Measurements from ENCODE around the gene IGFL1.
"Not testable (repeated sequence)": the region's sequence is repeated elsewhere in the genome, so short reads cannot be mapped to it uniquely, and the experiment has no call there.

Gene IGFL1

GRCh38 chr19:46184775-46185710, 44.5 kb upstream of the IGFL1 start:
- H3K14ac ChIP-seq (ENCODE audit: low read length); H3K4ac ChIP-seq (ENCODE audit: low read length); H3K4me1 ChIP-seq (ENCODE audit: control insufficient read depth in 2 of 2, insufficient read depth in 1 of 2, low read depth in 1 of 2, low read length in 2 of 2); H3K4me2 ChIP-seq (ENCODE audit: insufficient read depth, low read length, poor library complexity, severe bottlenecking); H2BK15ac ChIP-seq (ENCODE audit: low read length); H2AFZ ChIP-seq (ENCODE audit: low read length); H3K9ac ChIP-seq (ENCODE audit: low read depth, low read length, poor library complexity); H3K4me3 ChIP-seq (ENCODE audit: low read length in 2 of 2); H3K36me3 ChIP-seq (replicated peaks in 1 of 2; ENCODE audit: control insufficient read depth in 2 of 2, insufficient read depth in 2 of 2, low read length in 2 of 2); H3K9me3 ChIP-seq (replicated peaks in 1 of 2; ENCODE audit: control insufficient read depth in 2 of 2, insufficient read depth in 1 of 2, low read depth in 1 of 2, low read length in 2 of 2); H2BK120ac ChIP-seq (ENCODE audit: low read depth, low read length); H4K91ac ChIP-seq (ENCODE audit: low read depth, low read length, poor library complexity); H3K18ac ChIP-seq (ENCODE audit: low read length); H3K23ac ChIP-seq (ENCODE audit: low read depth, low read length, poor library complexity); H3K79me1 ChIP-seq (ENCODE audit: low read depth, low read length); H3K27ac ChIP-seq (replicated peaks; ENCODE audit: low read length); H2BK12ac ChIP-seq (ENCODE audit: low read length); H2BK5ac ChIP-seq (ENCODE audit: low read length); DNase-seq (ENCODE audit: low spot score); H4K8ac ChIP-seq (ENCODE audit: low read depth, low read length): not testable (repeated sequence)
- Histone ChIP-seq H3K27me3 (ENCODE audit: control insufficient read depth in 3 of 3, insufficient read depth in 3 of 3, low read depth in 1 of 3, low read length in 3 of 3) (peaks cover 0 to 18% (median 0%) of the 10 kb centered on the region in 3 experiments), H2AK5ac (ENCODE audit: low read depth, low read length) (peak overlapping the region; percentile 47)
- WGBS, 2 donors (ENCODE audit: extremely low coverage in 2 of 2, insufficient read length in 2 of 2, insufficient replicate concordance in 1 of 2): no CpG with 5 or more reads among the region's 6 CpGs

- H3K18ac ChIP-seq (ENCODE audit: low read length): peak overlapping the region; percentile 72
- no peak overlapping the region for H2BK120ac ChIP-seq (ENCODE audit: low read depth, low read length)
Observed at GRCh38 chr19:46186101-46186716, 43.3 kb upstream of the IGFL1 start.

GRCh38 chr19:46186717-46187101, 42.8 kb upstream of the IGFL1 start:
- H3K27ac ChIP-seq (replicated peaks; ENCODE audit: low read length): no peak overlapping the region
- H2BK12ac ChIP-seq (ENCODE audit: low read length): no peak overlapping the region
- WGBS, 2 donors (ENCODE audit: extremely low coverage in 2 of 2, insufficient read length in 2 of 2, insufficient replicate concordance in 1 of 2): no CpG with 5 or more reads among the region's 5 CpGs
- peak overlapping the region; percentile 55 for H2AFZ ChIP-seq (ENCODE audit: low read length)
- H2BK15ac ChIP-seq (ENCODE audit: low read length): no peak overlapping the region
- H4K8ac ChIP-seq (ENCODE audit: low read depth, low read length): no peak overlapping the region
- no peak overlapping the region for H3K9ac ChIP-seq (ENCODE audit: low read depth, low read length, poor library complexity)
- no peak overlapping the region for H3K4me2 ChIP-seq (ENCODE audit: insufficient read depth, low read length, poor library complexity, severe bottlenecking)
- peaks cover 0 to 33% (median 0%) of the 10 kb centered on the region in 3 experiments for H3K27me3 ChIP-seq (ENCODE audit: control insufficient read depth in 3 of 3, insufficient read depth in 3 of 3, low read depth in 1 of 3, low read length in 3 of 3)
- H3K9me3 ChIP-seq (replicated peaks in 1 of 2; ENCODE audit: control insufficient read depth in 2 of 2, insufficient read depth in 1 of 2, low read depth in 1 of 2, low read length in 2 of 2): no peaks in the 10 kb centered on the region
- no peaks in the 10 kb centered on the region for H3K79me1 ChIP-seq (ENCODE audit: low read depth, low read length)
- H3K4me1 ChIP-seq (ENCODE audit: control insufficient read depth in 2 of 2, insufficient read depth in 1 of 2, low read depth in 1 of 2, low read length in 2 of 2): peaks cover 2 to 4% of the 10 kb centered on the region in 2 donors
- H3K14ac ChIP-seq (ENCODE audit: low read length): no peak overlapping the region
- H3K18ac ChIP-seq (ENCODE audit: low read length): no peak overlapping the region
- no peak overlapping the region for H4K91ac ChIP-seq (ENCODE audit: low read depth, low read length, poor library complexity)
- no peak overlapping the region for H3K4ac ChIP-seq (ENCODE audit: low read length)
- no peak overlapping the region for H3K4me3 ChIP-seq (ENCODE audit: low read length in 2 of 2)
- H3K23ac ChIP-seq (ENCODE audit: low read depth, low read length, poor library complexity): no peak overlapping the region
- no peak overlapping the region for H2AK5ac ChIP-seq (ENCODE audit: low read depth, low read length)
- no peaks in the 10 kb centered on the region for H3K36me3 ChIP-seq (replicated peaks in 1 of 2; ENCODE audit: control insufficient read depth in 2 of 2, insufficient read depth in 2 of 2, low read length in 2 of 2)
- no peak overlapping the region for H2BK120ac ChIP-seq (ENCODE audit: low read depth, low read length)
- no peak overlapping the region for H2BK5ac ChIP-seq (ENCODE audit: low read length)
- no peak for DNase-seq (ENCODE audit: low spot score)

More at GRCh38 chr19:46186101-46186716, 43.3 kb upstream of the IGFL1 start:
- no peak overlapping the region for H4K91ac ChIP-seq (ENCODE audit: low read depth, low read length, poor library complexity)
- no peaks in the 10 kb centered on the region for H3K79me1 ChIP-seq (ENCODE audit: low read depth, low read length)
- H3K23ac ChIP-seq (ENCODE audit: low read depth, low read length, poor library complexity): no peak overlapping the region
- WGBS, 2 donors (ENCODE audit: extremely low coverage in 2 of 2, insufficient read length in 2 of 2, insufficient replicate concordance in 1 of 2): no CpG with 5 or more reads among the region's 20 CpGs
- no peak overlapping the region for H2BK15ac ChIP-seq (ENCODE audit: low read length)
- no peak overlapping the region for H3K4me2 ChIP-seq (ENCODE audit: insufficient read depth, low read length, poor library complexity, severe bottlenecking)
- H3K4me1 ChIP-seq (ENCODE audit: control insufficient read depth in 2 of 2, insufficient read depth in 1 of 2, low read depth in 1 of 2, low read length in 2 of 2): peaks cover 2 to 4% of the 10 kb centered on the region in 2 donors
- no peak overlapping the region for H3K9ac ChIP-seq (ENCODE audit: low read depth, low read length, poor library complexity)
- H2BK5ac ChIP-seq (ENCODE audit: low read length): no peak overlapping the region
- H2AFZ ChIP-seq (ENCODE audit: low read length): peak overlapping the region; percentile 55
- H3K9me3 ChIP-seq (replicated peaks in 1 of 2; ENCODE audit: control insufficient read depth in 2 of 2, insufficient read depth in 1 of 2, low read depth in 1 of 2, low read length in 2 of 2): no peaks in the 10 kb centered on the region
- H2BK12ac ChIP-seq (ENCODE audit: low read length): no peak overlapping the region
- peaks cover 0 to 30% (median 0%) of the 10 kb centered on the region in 3 experiments for H3K27me3 ChIP-seq (ENCODE audit: control insufficient read depth in 3 of 3, insufficient read depth in 3 of 3, low read depth in 1 of 3, low read length in 3 of 3)
- no peak overlapping the region for H3K4me3 ChIP-seq (ENCODE audit: low read length in 2 of 2)
- H3K14ac ChIP-seq (ENCODE audit: low read length): no peak overlapping the region
- H3K4ac ChIP-seq (ENCODE audit: low read length): no peak overlapping the region
- H2AK5ac ChIP-seq (ENCODE audit: low read depth, low read length): peak overlapping the region; percentile 72
- DNase-seq (ENCODE audit: low spot score): no peak
- no peak overlapping the region for H3K27ac ChIP-seq (replicated peaks; ENCODE audit: low read length)
- H4K8ac ChIP-seq (ENCODE audit: low read depth, low read length): no peak overlapping the region
- no peaks in the 10 kb centered on the region for H3K36me3 ChIP-seq (replicated peaks in 1 of 2; ENCODE audit: control insufficient read depth in 2 of 2, insufficient read depth in 2 of 2, low read length in 2 of 2)

Measured in neuronal stem cell (in vitro differentiated cells).